ENCODE results near the gene LRRC51. TPM values are rescaled to one million over a fixed set of nuclear protein-coding genes. Genes with fewer than 3 reads are reported as not detected.
"Not testable (repeated sequence)": the region's sequence is repeated elsewhere in the genome, so short reads cannot be mapped to it uniquely, and the experiment has no call there.

The LRRC51 gene
- total RNA-seq, 1 experiment from 2014 or later: 6.4 TPM

GRCh38 chr11:72138821-72139390, 58.3 kb downstream of the LRRC51 start:
- no peak for DNase-seq (ENCODE audit: low read depth)

- no peak for DNase-seq (ENCODE audit: low read depth)
These were observed 58.9 kb downstream of the LRRC51 start for GRCh38 chr11:72139500-72139899.

- DNase-seq (ENCODE audit: low read depth): no peak
These were observed 60.0 kb downstream of the LRRC51 start for GRCh38 chr11:72140661-72141060.

- DNase-seq (ENCODE audit: low read depth): peak; percentile 92
These were observed 60.4 kb downstream of the LRRC51 start for GRCh38 chr11:72141066-72141465.

GRCh38 chr11:72142086-72142485, 61.4 kb downstream of the LRRC51 start:
- DNase-seq (ENCODE audit: low read depth): not testable (repeated sequence)

- DNase-seq (ENCODE audit: low read depth): not testable (repeated sequence)
These were observed 61.9 kb downstream of the LRRC51 start for GRCh38 chr11:72142543-72142942.

- DNase-seq (ENCODE audit: low read depth): no peak
These were observed 64.3 kb downstream of the LRRC51 start for GRCh38 chr11:72144807-72145565.

Other genes starting within 250 kb of the LRRC51 start
- gene DEFB108B, start 247.7 kb upstream of the LRRC51 start, total RNA-seq (2014; rRNA removed): not detected in 2 replicates
- not detected in 2 replicates for gene DEFB131B, start 202.4 kb upstream of the LRRC51 start, total RNA-seq (2014; rRNA removed)
- 3.7 and 6.9 TPM in 2 replicates for gene XNDC1N, start 152.3 kb upstream of the LRRC51 start, total RNA-seq (2014; rRNA removed)
- gene RNF121, start 151.8 kb upstream of the LRRC51 start, total RNA-seq (2014; rRNA removed): 26.1 and 28.4 TPM in 2 replicates
- 0.90 and 1.8 TPM in 2 replicates for gene IL18BP, start 81.9 kb upstream of the LRRC51 start, total RNA-seq (2014; rRNA removed)
- 120 and 132 TPM in 2 replicates for gene NUMA1, start 308 bp upstream of the LRRC51 start, total RNA-seq (2014; rRNA removed)
- 150 and 155 TPM in 2 replicates for gene LAMTOR1, start 22.4 kb downstream of the LRRC51 start, total RNA-seq (2014; rRNA removed)
- gene TOMT, start 25.1 kb downstream of the LRRC51 start, total RNA-seq (2014; rRNA removed): not detected in 2 replicates
- gene ANAPC15, start 31.8 kb downstream of the LRRC51 start, total RNA-seq (2014; rRNA removed): 33.9 and 42.8 TPM in 2 replicates
- not detected in 2 replicates for gene FOLR3, start 54.9 kb downstream of the LRRC51 start, total RNA-seq (2014; rRNA removed)
- gene FOLR1, start 111.3 kb downstream of the LRRC51 start, total RNA-seq (2014; rRNA removed): 0.17 TPM in 1 of 2 replicates, not detected in the other
- gene FOLR2, start 135.9 kb downstream of the LRRC51 start, total RNA-seq (2014; rRNA removed): not detected in 2 replicates
- gene INPPL1, start 143.9 kb downstream of the LRRC51 start, total RNA-seq (2014; rRNA removed): 72.8 and 140 TPM in 2 replicates
- gene PHOX2A, start 163.3 kb downstream of the LRRC51 start, total RNA-seq (2014; rRNA removed): not detected in 2 replicates

All from LHCN-M2 (cell line).